Nephron (organoid): ENCODE measurements around the gene TSPAN1.
"Not testable (repeated sequence)": the region's sequence is repeated elsewhere in the genome, so short reads cannot be mapped to it uniquely, and the experiment has no call there.

Experiments
- H3K27ac Mint-ChIP-seq, 3 experiments: 2 replicates each; pipeline ENCODE4 v1.8.0; 2020; ENCODE audit warnings: mixed read lengths in 3 of 3, mild to moderate bottlenecking in 2 of 3, moderate library complexity in 1 of 3
- H3K27me3 Mint-ChIP-seq: 2 replicates; pipeline ENCODE4 v1.8.0; 2021; ENCODE audit warnings: low read depth, mild to moderate bottlenecking, moderate library complexity, mixed read lengths
- H3K36me3 Mint-ChIP-seq: 2 replicates; pipeline ENCODE4 v1.8.0; 2020; ENCODE audit warnings: low read depth, mixed read lengths
- H3K4me1 Mint-ChIP-seq: 2 replicates; pipeline ENCODE4 v1.8.0; 2020; ENCODE audit warnings: mixed read lengths
- H3K4me3 Mint-ChIP-seq, 3 experiments: 2 replicates each; pipeline ENCODE4 v1.8.0; 2020; ENCODE audit warnings: mild to moderate bottlenecking in 3 of 3, mixed read lengths in 3 of 3, moderate library complexity in 2 of 3
- H3K9me3 Mint-ChIP-seq: 2 replicates; pipeline ENCODE4 v1.8.0; 2020; ENCODE audit warnings: mixed read lengths
- TF ChIP-seq, protein P1 (sequence below), 3 experiments: fragments of 200-600 bp; sonication (generic); IDR thresholded peaks; one replicate each; pipeline ENCODE4 v1.5.0; 2021; ENCODE audit warnings: antibody characterized with exemption in 3 of 3; ENCODE audit not compliant: unreplicated experiment in 3 of 3

Gene TSPAN1

DNA sequence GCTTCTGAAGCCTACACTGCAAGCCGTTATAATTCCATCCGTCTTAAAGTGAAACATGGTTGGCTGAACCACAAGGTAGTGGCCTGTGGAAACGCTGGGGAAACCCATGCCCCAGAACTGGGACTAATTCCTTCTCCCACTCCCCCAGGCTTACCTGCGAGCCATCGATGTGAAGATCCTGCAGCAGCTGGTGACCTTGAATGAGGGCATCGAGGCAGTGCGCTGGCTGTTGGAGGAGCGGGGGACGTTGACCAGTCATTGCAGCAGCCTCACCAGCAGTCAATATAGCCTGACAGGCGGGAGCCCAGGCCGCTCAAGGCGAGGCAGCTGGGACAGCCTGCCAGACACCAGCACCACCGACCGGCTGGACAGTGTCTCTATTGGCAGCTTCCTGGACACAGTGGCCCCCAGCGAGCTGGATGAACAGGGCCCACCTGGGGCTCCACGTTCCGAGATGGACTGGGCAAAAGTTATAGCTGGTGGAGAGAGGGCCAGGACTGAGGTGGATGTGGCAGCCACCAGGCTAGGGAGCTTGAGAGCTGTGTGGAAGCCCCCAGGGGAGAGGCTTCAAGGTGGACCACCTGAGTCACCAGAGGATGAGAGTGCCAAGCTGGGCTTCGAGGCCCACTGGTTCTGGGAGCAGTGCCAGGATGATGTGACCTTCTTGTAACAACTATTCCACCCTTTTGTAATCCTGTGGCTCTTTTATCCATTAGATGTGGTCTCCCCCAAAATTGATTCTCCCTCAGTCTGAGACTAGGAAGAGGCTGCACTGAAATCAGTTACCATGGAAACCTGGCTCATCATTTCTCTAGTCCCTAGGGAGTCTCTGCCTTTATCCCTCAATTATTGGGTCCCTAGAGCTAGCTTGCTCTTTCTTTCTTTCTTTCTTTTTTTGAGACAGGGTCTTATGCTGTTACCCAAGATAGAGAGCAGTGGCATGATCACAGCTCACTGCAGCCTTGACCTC, 44.9 kb downstream of the TSPAN1 start:
- no peak overlapping the region for H3K27ac Mint-ChIP-seq
- H3K9me3 Mint-ChIP-seq: peaks cover 2% of the 10 kb centered on the region
- TF ChIP-seq, protein P1, sequence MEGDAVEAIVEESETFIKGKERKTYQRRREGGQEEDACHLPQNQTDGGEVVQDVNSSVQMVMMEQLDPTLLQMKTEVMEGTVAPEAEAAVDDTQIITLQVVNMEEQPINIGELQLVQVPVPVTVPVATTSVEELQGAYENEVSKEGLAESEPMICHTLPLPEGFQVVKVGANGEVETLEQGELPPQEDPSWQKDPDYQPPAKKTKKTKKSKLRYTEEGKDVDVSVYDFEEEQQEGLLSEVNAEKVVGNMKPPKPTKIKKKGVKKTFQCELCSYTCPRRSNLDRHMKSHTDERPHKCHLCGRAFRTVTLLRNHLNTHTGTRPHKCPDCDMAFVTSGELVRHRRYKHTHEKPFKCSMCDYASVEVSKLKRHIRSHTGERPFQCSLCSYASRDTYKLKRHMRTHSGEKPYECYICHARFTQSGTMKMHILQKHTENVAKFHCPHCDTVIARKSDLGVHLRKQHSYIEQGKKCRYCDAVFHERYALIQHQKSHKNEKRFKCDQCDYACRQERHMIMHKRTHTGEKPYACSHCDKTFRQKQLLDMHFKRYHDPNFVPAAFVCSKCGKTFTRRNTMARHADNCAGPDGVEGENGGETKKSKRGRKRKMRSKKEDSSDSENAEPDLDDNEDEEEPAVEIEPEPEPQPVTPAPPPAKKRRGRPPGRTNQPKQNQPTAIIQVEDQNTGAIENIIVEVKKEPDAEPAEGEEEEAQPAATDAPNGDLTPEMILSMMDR (IDR thresholded peaks at IDR 0.05; ENCODE audit: unreplicated experiment in 3 of 3): no peak
- H3K36me3 Mint-ChIP-seq: no peaks in the 10 kb centered on the region
- H3K4me1 Mint-ChIP-seq: no peaks in the 10 kb centered on the region
- H3K27me3 Mint-ChIP-seq: peaks cover 3% of the 10 kb centered on the region
- no peak overlapping the region for H3K4me3 Mint-ChIP-seq

- Mint-ChIP-seq H3K9me3 (no peaks in the 10 kb centered on the region), H3K36me3 (no peaks in the 10 kb centered on the region), H3K4me3 (no peak overlapping the region), H3K4me1 (no peaks in the 10 kb centered on the region), H3K27ac (no peak overlapping the region), H3K27me3 (peaks cover 3% of the 10 kb centered on the region)
- TF ChIP-seq, protein P1 (IDR thresholded peaks at IDR 0.05; ENCODE audit: unreplicated experiment in 3 of 3): no peak
Measured at GRCh38 chr1:46220808-46221207, 45.9 kb downstream of the TSPAN1 start.

DNA sequence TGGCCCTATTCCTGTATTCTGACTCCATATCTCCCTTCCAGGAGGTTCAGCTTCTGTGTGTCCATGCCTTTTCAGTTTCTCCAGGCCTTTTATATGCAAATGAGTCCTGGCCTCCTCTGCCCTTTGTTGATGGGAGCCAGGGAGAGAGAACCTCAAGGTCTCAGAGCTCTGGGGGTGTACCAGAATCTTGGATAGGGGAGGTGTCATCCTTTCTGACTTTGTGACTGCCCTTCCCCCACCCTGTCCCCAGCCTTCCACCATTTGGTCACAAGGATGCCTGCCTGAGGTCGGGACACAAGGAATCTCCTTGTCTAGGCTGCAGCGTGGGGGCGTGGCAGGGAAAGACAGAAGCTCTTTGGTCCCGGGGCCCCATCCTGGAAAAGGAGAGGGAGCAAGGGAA, 46.9 kb downstream of the TSPAN1 start:
- Mint-ChIP-seq H3K4me1 (no peaks in the 10 kb centered on the region), H3K9me3 (no peaks in the 10 kb centered on the region), H3K27me3 (peaks cover 3% of the 10 kb centered on the region), H3K4me3 (no peak overlapping the region), H3K27ac (no peak overlapping the region), H3K36me3 (no peaks in the 10 kb centered on the region)
- TF ChIP-seq, protein P1 (IDR thresholded peaks at IDR 0.05; ENCODE audit: unreplicated experiment in 3 of 3): no peak

DNA sequence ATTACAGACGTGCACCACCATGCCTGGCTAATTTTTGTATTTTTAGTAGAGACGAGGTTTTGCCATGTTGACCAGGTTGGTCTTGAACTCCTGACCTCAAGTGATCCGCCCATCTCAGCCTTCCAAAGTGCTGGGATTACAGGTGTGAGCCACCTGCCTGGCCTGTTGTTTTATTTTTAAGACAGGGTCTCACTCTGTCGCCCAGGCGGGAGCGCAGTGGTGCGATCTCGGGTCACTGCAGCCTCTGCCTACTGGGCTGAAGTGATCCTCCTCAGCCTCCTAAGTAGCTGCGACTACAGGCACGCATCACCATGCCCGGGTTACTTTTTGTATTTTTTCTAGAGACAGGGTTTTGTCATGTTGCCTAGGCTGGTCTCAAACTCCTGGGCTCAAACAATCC, 48.2 kb downstream of the TSPAN1 start:
- not testable (repeated sequence) for H3K9me3 Mint-ChIP-seq, H3K36me3 Mint-ChIP-seq, H3K4me3 Mint-ChIP-seq, H3K27me3 Mint-ChIP-seq, H3K4me1 Mint-ChIP-seq
- peak overlapping the region in 1 of 3 experiments; percentile 5 for H3K27ac Mint-ChIP-seq

GRCh38 chr1:46223472-46223943, 48.6 kb downstream of the TSPAN1 start:
- TF ChIP-seq, protein P1 (IDR thresholded peaks at IDR 0.05; ENCODE audit: unreplicated experiment in 3 of 3): peak; percentile 85 to 89 (median 85)
- Mint-ChIP-seq H3K36me3 (no peaks in the 10 kb centered on the region), H3K9me3 (no peaks in the 10 kb centered on the region), H3K4me1 (no peaks in the 10 kb centered on the region), H3K27ac (peak overlapping the region in 2 of 3 experiments; percentile 5 to 16), H3K27me3 (peaks cover 3% of the 10 kb centered on the region), H3K4me3 (no peak overlapping the region)

DNA sequence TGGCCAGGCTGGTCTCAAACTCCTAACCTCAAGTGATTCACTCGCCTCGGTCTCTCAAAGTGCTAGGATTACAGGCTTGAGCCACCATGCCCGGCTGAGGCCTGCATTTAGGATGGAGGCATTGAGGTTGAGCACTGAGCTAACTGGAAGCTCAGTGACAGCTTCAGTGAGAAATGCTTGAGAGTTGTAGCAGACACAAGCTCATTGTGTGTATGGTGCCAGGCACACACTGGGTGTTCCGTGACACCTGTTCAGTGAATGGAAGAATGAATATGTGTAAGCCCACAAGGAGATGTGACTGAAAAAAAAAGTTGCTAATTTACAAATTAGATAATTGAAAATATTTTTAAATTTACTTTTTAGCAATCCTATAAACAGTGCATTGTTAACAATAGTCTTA, 50.1 kb downstream of the TSPAN1 start:
- H3K27me3 Mint-ChIP-seq: peaks cover 3% of the 10 kb centered on the region
- H3K27ac Mint-ChIP-seq: no peak overlapping the region
- H3K9me3 Mint-ChIP-seq: no peaks in the 10 kb centered on the region
- TF ChIP-seq, protein P1 (IDR thresholded peaks at IDR 0.05; ENCODE audit: unreplicated experiment in 3 of 3): no peak
- no peaks in the 10 kb centered on the region for H3K4me1 Mint-ChIP-seq
- H3K4me3 Mint-ChIP-seq: no peak overlapping the region
- H3K36me3 Mint-ChIP-seq: no peaks in the 10 kb centered on the region

- not testable (repeated sequence) for H3K9me3 Mint-ChIP-seq, H3K4me3 Mint-ChIP-seq, H3K27ac Mint-ChIP-seq, H3K4me1 Mint-ChIP-seq, H3K27me3 Mint-ChIP-seq, H3K36me3 Mint-ChIP-seq
Measured at GRCh38 chr1:46231231-46231630, 56.3 kb downstream of the TSPAN1 start.
